ENCODE measurements around the gene ARL15. TPM values are rescaled to one million over a fixed set of nuclear protein-coding genes. Genes with fewer than 3 reads are reported as not detected.
A peak's percentile ranks its signal among the peaks of the same experiment; 100 is the strongest.

The ARL15 gene
- total RNA-seq, 1 donor from 2014 or later = 28.9 TPM

- Mint-ChIP-seq H3K4me1 (ENCODE audit: low read depth) (no peaks in the 10 kb centered on the region), H3K36me3 (ENCODE audit: insufficient read depth) (no peaks in the 10 kb centered on the region), H3K27ac (no peak overlapping the region), H3K27me3 (no peaks in the 10 kb centered on the region), H3K9me3 (ENCODE audit: low read depth) (no peaks in the 10 kb centered on the region), H3K4me3 (ENCODE audit: low read depth) (no peak overlapping the region)
- DNase-seq (ENCODE audit: low spot score, unreplicated experiment) = no peak
- no peak for TF ChIP-seq CTCF (IDR thresholded peaks at IDR 0.05; ENCODE audit: unreplicated experiment)
These were observed 427.7 kb downstream of the ARL15 start for GRCh38 chr5:53882676-53883031.

GRCh38 chr5:53882006-53882675 is 428.2 kb downstream of the ARL15 start:
- no peak for TF ChIP-seq CTCF (IDR thresholded peaks at IDR 0.05; ENCODE audit: unreplicated experiment)
- DNase-seq (ENCODE audit: low spot score, unreplicated experiment) = no peak
- H3K4me1 Mint-ChIP-seq (ENCODE audit: low read depth) = no peaks in the 10 kb centered on the region
- no peaks in the 10 kb centered on the region for H3K27me3 Mint-ChIP-seq
- no peaks in the 10 kb centered on the region for H3K9me3 Mint-ChIP-seq (ENCODE audit: low read depth)
- H3K27ac Mint-ChIP-seq = peak overlapping the region; percentile 6
- no peaks in the 10 kb centered on the region for H3K36me3 Mint-ChIP-seq (ENCODE audit: insufficient read depth)
- H3K4me3 Mint-ChIP-seq (ENCODE audit: low read depth) = no peak overlapping the region

- no peak overlapping the region for H3K27ac Mint-ChIP-seq
- H3K27me3 Mint-ChIP-seq = no peaks in the 10 kb centered on the region
These were observed 430.6 kb downstream of the ARL15 start for GRCh38 chr5:53879708-53880323.

GRCh38 chr5:53878015-53878414 is 432.4 kb downstream of the ARL15 start:
- no peaks in the 10 kb centered on the region for H3K27me3 Mint-ChIP-seq
- DNase-seq (ENCODE audit: low spot score, unreplicated experiment) = no peak
- H3K4me3 Mint-ChIP-seq (ENCODE audit: low read depth) = no peak overlapping the region
- H3K36me3 Mint-ChIP-seq (ENCODE audit: insufficient read depth) = peaks cover 1% of the 10 kb centered on the region
- H3K9me3 Mint-ChIP-seq (ENCODE audit: low read depth) = peaks cover 16% of the 10 kb centered on the region
- no peak overlapping the region for H3K27ac Mint-ChIP-seq
- no peaks in the 10 kb centered on the region for H3K4me1 Mint-ChIP-seq (ENCODE audit: low read depth)
- no peak for TF ChIP-seq CTCF (IDR thresholded peaks at IDR 0.05; ENCODE audit: unreplicated experiment)

More at GRCh38 chr5:53879708-53880323, 430.6 kb downstream of the ARL15 start:
- Mint-ChIP-seq H3K4me3 (ENCODE audit: low read depth) (no peak overlapping the region), H3K9me3 (ENCODE audit: low read depth) (peaks cover 5% of the 10 kb centered on the region), H3K36me3 (ENCODE audit: insufficient read depth) (peaks cover 1% of the 10 kb centered on the region), H3K4me1 (ENCODE audit: low read depth) (no peaks in the 10 kb centered on the region)
- no peak for DNase-seq (ENCODE audit: low spot score, unreplicated experiment)
- no peak for TF ChIP-seq CTCF (IDR thresholded peaks at IDR 0.05; ENCODE audit: unreplicated experiment)

- no peak for TF ChIP-seq CTCF (IDR thresholded peaks at IDR 0.05; ENCODE audit: unreplicated experiment)
- H3K9me3 Mint-ChIP-seq (ENCODE audit: low read depth) = peaks cover 16% of the 10 kb centered on the region
- no peak overlapping the region for H3K27ac Mint-ChIP-seq
- H3K27me3 Mint-ChIP-seq = no peaks in the 10 kb centered on the region
- H3K36me3 Mint-ChIP-seq (ENCODE audit: insufficient read depth) = peaks cover 1% of the 10 kb centered on the region
- no peak for DNase-seq (ENCODE audit: low spot score, unreplicated experiment)
- H3K4me1 Mint-ChIP-seq (ENCODE audit: low read depth) = no peaks in the 10 kb centered on the region
- no peak overlapping the region for H3K4me3 Mint-ChIP-seq (ENCODE audit: low read depth)
These were observed 433.1 kb downstream of the ARL15 start for GRCh38 chr5:53877243-53877642.
